Upper lobe of left lung (tissue), 4 donors: ENCODE results near the gene PRKAG2.

Source experiments
- EP300 ChIP-seq, 4 donors: sonication (generic); formaldehyde crosslinking; IDR thresholded peaks; one replicate each; pipeline ENCODE4 v1.5.1; 2017; ENCODE audit warnings: antibody characterized with exemption in 4 of 4, control low read depth in 2 of 4
- POLR2A ChIP-seq, 4 donors: fragments of 450-650 bp; IDR thresholded peaks; one replicate each; pipeline ENCODE4 v1.5.1; 2016 to 2017; ENCODE audit warnings: antibody characterized with exemption in 4 of 4, mild to moderate bottlenecking in 2 of 4
- TF ChIP-seq, protein P1 (sequence below), 6 experiments: fragments of 450-650 bp in 4 of 6; fragments of 200-600 bp in 2 of 6; sonication (generic) in 2 of 6; IDR thresholded peaks; one replicate each; pipeline ENCODE4 v1.5.1; 2016 to 2019; ENCODE audit warnings: antibody characterized with exemption in 6 of 6

DNA sequence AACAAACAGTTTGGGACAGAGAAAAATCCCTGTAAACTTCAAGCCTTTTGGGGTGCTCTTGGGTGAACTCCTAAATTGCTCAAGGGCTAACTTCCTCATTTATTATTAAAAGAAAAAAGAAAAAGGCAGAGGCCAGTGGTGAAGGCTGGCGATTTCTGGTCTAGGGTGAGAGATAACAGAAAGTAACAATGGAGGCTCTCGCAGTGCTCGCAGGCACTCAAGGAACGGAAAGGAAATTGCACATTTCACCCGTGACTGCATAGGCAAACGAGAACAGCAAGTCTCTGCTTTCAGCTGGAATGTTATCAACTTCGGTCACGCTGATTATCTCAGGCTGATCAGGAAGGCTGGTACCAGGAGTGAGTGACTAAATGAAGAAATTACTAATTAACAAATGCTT is 70.7 kb downstream of the PRKAG2 start:
- TF ChIP-seq POLR2A (IDR thresholded peaks at IDR 0.05) (no peak), EP300 (IDR thresholded peaks at IDR 0.05) (peak in 1 of 4 donors; percentile 22)
- TF ChIP-seq, protein P1, sequence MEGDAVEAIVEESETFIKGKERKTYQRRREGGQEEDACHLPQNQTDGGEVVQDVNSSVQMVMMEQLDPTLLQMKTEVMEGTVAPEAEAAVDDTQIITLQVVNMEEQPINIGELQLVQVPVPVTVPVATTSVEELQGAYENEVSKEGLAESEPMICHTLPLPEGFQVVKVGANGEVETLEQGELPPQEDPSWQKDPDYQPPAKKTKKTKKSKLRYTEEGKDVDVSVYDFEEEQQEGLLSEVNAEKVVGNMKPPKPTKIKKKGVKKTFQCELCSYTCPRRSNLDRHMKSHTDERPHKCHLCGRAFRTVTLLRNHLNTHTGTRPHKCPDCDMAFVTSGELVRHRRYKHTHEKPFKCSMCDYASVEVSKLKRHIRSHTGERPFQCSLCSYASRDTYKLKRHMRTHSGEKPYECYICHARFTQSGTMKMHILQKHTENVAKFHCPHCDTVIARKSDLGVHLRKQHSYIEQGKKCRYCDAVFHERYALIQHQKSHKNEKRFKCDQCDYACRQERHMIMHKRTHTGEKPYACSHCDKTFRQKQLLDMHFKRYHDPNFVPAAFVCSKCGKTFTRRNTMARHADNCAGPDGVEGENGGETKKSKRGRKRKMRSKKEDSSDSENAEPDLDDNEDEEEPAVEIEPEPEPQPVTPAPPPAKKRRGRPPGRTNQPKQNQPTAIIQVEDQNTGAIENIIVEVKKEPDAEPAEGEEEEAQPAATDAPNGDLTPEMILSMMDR (IDR thresholded peaks at IDR 0.05): no peak
